Measurements from ENCODE around the gene MRO.
"Not testable (repeated sequence)": the region's sequence is repeated elsewhere in the genome, so short reads cannot be mapped to it uniquely, and the experiment has no call there.

The MRO gene

DNA sequence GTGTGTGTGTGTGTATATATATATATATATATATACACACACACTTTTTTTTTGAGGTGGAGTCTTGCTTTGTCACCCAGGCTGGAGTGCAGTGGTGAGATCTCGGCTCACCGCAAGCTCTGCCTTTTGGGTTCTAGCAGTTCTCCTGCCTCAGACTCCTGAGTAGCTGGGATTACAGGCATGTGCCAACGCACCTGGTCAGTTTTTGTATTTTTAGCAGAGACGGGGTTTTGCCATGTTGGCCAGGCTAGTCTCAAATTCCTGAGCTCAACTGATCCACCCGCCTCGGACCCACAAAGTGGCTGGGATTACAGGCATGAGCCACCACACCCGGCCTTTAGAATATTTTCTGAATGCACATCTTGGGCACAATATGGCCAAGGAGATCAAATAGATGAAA is 13.7 kb upstream of the MRO start:
- not testable (repeated sequence) for H3K27ac ChIP-seq (ENCODE audit: low read depth, low read length); H3K4me3 ChIP-seq (ENCODE audit: low read depth, low read length); H3K4me1 ChIP-seq (ENCODE audit: control insufficient read depth, insufficient read depth, low read length); H3K36me3 ChIP-seq (ENCODE audit: control insufficient read depth, insufficient read depth, low read length); H3K27me3 ChIP-seq (ENCODE audit: control insufficient read depth, insufficient read depth, low read length); H3K9ac ChIP-seq (ENCODE audit: low read length); H3K9me3 ChIP-seq (ENCODE audit: control insufficient read depth, insufficient read depth, low read depth, low read length)

- Histone ChIP-seq H3K36me3 (ENCODE audit: control insufficient read depth, insufficient read depth, low read length) (no peaks in the 10 kb centered on the region), H3K4me1 (ENCODE audit: control insufficient read depth, insufficient read depth, low read length) (no peaks in the 10 kb centered on the region), H3K9ac (ENCODE audit: low read length) (no peak overlapping the region), H3K4me3 (ENCODE audit: low read depth, low read length) (no peak overlapping the region), H3K27ac (ENCODE audit: low read depth, low read length) (no peak overlapping the region), H3K27me3 (ENCODE audit: control insufficient read depth, insufficient read depth, low read length) (no peaks in the 10 kb centered on the region), H3K9me3 (ENCODE audit: control insufficient read depth, insufficient read depth, low read depth, low read length) (no peaks in the 10 kb centered on the region)
Measured at GRCh38 chr18:50832754-50833153, 12.9 kb upstream of the MRO start.

DNA sequence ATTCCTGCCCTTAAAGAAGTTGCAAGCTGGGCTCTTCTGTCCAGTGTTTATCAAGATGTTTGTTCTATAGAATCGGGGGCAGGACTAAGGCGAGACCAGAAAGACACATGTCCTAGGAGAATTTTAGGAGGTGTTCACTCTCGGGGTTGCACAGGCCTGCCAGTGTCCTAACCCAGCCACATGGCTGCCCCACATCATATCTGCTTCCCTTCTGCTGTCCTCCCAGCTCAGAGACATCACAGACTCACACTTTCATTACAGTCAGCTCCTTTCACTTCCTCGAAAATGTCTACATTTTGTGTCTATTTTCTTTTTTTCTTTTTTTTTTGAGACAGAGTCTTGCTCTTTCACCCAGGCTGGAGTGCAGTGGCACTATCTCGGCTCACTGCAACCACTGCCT is 10.7 kb upstream of the MRO start:
- Histone ChIP-seq H3K9me3 (ENCODE audit: control insufficient read depth, insufficient read depth, low read depth, low read length) (no peaks in the 10 kb centered on the region), H3K9ac (ENCODE audit: low read length) (no peak overlapping the region), H3K36me3 (ENCODE audit: control insufficient read depth, insufficient read depth, low read length) (no peaks in the 10 kb centered on the region), H3K4me1 (ENCODE audit: control insufficient read depth, insufficient read depth, low read length) (no peaks in the 10 kb centered on the region), H3K27me3 (ENCODE audit: control insufficient read depth, insufficient read depth, low read length) (no peaks in the 10 kb centered on the region), H3K27ac (ENCODE audit: low read depth, low read length) (no peak overlapping the region), H3K4me3 (ENCODE audit: low read depth, low read length) (no peak overlapping the region)

- Histone ChIP-seq H3K27me3 (ENCODE audit: control insufficient read depth, insufficient read depth, low read length) (no peaks in the 10 kb centered on the region), H3K4me1 (ENCODE audit: control insufficient read depth, insufficient read depth, low read length) (no peaks in the 10 kb centered on the region), H3K4me3 (ENCODE audit: low read depth, low read length) (no peak overlapping the region), H3K9ac (ENCODE audit: low read length) (no peak overlapping the region), H3K36me3 (ENCODE audit: control insufficient read depth, insufficient read depth, low read length) (no peaks in the 10 kb centered on the region), H3K9me3 (ENCODE audit: control insufficient read depth, insufficient read depth, low read depth, low read length) (no peaks in the 10 kb centered on the region), H3K27ac (ENCODE audit: low read depth, low read length) (no peak overlapping the region)
Measured at GRCh38 chr18:50829644-50830043, 9.8 kb upstream of the MRO start.

DNA sequence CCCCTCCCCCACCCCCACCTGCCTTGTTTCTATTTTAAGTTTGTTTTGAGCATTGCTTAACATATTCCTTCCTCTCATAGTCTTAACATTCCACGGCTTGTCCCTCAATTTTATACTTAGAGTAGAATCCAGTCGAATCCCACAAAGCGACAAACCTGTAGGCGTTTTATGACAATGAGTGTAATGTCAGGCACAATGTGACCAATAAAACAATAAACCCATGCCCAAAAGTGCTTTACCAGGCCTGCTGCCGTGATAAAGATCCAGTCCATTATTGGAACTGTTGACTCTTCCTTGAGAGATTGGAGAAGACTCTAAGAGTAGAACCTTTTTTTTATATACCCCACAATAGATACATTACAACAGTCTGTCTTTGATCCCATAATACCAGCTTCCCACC is 6.2 kb upstream of the MRO start:
- no peaks in the 10 kb centered on the region for H3K36me3 ChIP-seq (ENCODE audit: control insufficient read depth, insufficient read depth, low read length)
- 0 out of 2 replicates have a peak, but pooled peaks cover under 1% of the 10 kb centered on the region for H3K4me1 ChIP-seq (ENCODE audit: control insufficient read depth, insufficient read depth, low read length)
- no peaks in the 10 kb centered on the region for H3K9me3 ChIP-seq (ENCODE audit: control insufficient read depth, insufficient read depth, low read depth, low read length)

GRCh38 chr18:50825621-50826020 is 5.8 kb upstream of the MRO start:
- Histone ChIP-seq H3K4me1 (ENCODE audit: control insufficient read depth, insufficient read depth, low read length) (0 out of 2 replicates have a peak, but pooled peaks cover 4% of the 10 kb centered on the region), H3K9me3 (ENCODE audit: control insufficient read depth, insufficient read depth, low read depth, low read length) (no peaks in the 10 kb centered on the region), H3K4me3 (ENCODE audit: low read depth, low read length) (no peak overlapping the region), H3K36me3 (ENCODE audit: control insufficient read depth, insufficient read depth, low read length) (no peaks in the 10 kb centered on the region), H3K27ac (ENCODE audit: low read depth, low read length) (no peak overlapping the region), H3K27me3 (ENCODE audit: control insufficient read depth, insufficient read depth, low read length) (no peaks in the 10 kb centered on the region), H3K9ac (ENCODE audit: low read length) (no peak overlapping the region)

More for the DNA sequence above, 6.2 kb upstream of the MRO start:
- no peak overlapping the region for H3K27ac ChIP-seq (ENCODE audit: low read depth, low read length)
- no peaks in the 10 kb centered on the region for H3K27me3 ChIP-seq (ENCODE audit: control insufficient read depth, insufficient read depth, low read length)
- no peak overlapping the region for H3K9ac ChIP-seq (ENCODE audit: low read length)
- H3K4me3 ChIP-seq (ENCODE audit: low read depth, low read length), result no peak overlapping the region

DNA sequence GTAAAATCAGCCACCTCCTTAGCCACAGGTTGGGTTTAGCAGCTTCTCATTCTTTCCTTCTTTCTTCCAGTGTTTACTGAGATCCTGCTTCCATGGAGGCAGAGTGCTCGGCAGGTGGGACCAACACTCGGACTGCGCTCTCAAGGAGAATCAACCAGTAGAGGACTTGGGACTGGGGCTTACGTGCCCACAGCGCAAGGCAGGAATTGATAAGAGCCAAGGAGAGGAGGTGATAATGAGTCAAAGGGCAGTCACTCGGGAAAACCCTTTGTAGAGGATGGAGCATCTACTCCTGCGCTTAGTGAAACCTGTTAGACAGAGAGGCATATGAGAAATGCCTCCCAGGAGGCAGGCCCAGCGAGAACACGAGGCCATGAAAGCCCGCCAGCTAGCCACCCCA is 2.9 kb upstream of the MRO start:
- Histone ChIP-seq H3K4me3 (ENCODE audit: low read depth, low read length) (no peak overlapping the region), H3K9me3 (ENCODE audit: control insufficient read depth, insufficient read depth, low read depth, low read length) (no peaks in the 10 kb centered on the region), H3K4me1 (ENCODE audit: control insufficient read depth, insufficient read depth, low read length) (peaks cover 23% of the 10 kb centered on the region), H3K36me3 (ENCODE audit: control insufficient read depth, insufficient read depth, low read length) (no peaks in the 10 kb centered on the region), H3K27ac (ENCODE audit: low read depth, low read length) (no peak overlapping the region), H3K27me3 (ENCODE audit: control insufficient read depth, insufficient read depth, low read length) (no peaks in the 10 kb centered on the region), H3K9ac (ENCODE audit: low read length) (no peak overlapping the region)

- H3K9me3 ChIP-seq (ENCODE audit: control insufficient read depth, insufficient read depth, low read depth, low read length), result no peaks in the 10 kb centered on the region
- H3K36me3 ChIP-seq (ENCODE audit: control insufficient read depth, insufficient read depth, low read length), result no peaks in the 10 kb centered on the region
- H3K27ac ChIP-seq (ENCODE audit: low read depth, low read length), result no peak overlapping the region
- H3K4me3 ChIP-seq (ENCODE audit: low read depth, low read length), result no peak overlapping the region
- peaks cover 36% of the 10 kb centered on the region for H3K4me1 ChIP-seq (ENCODE audit: control insufficient read depth, insufficient read depth, low read length)
- H3K27me3 ChIP-seq (ENCODE audit: control insufficient read depth, insufficient read depth, low read length), result no peaks in the 10 kb centered on the region
- H3K9ac ChIP-seq (ENCODE audit: low read length), result no peak overlapping the region
Measured at GRCh38 chr18:50820901-50821520, 1.2 kb upstream of the MRO start.

GRCh38 chr18:50819027-50819727 is 639 bp downstream of the MRO start:
- Histone ChIP-seq H3K27me3 (ENCODE audit: control insufficient read depth, insufficient read depth, low read length) (no peaks in the 10 kb centered on the region), H3K27ac (ENCODE audit: low read depth, low read length) (no peak overlapping the region), H3K36me3 (ENCODE audit: control insufficient read depth, insufficient read depth, low read length) (no peaks in the 10 kb centered on the region), H3K4me1 (ENCODE audit: control insufficient read depth, insufficient read depth, low read length) (peaks cover 36% of the 10 kb centered on the region), H3K9me3 (ENCODE audit: control insufficient read depth, insufficient read depth, low read depth, low read length) (no peaks in the 10 kb centered on the region), H3K4me3 (ENCODE audit: low read depth, low read length) (peak overlapping the region; percentile 55), H3K9ac (ENCODE audit: low read length) (peak overlapping the region; percentile 18)

DNA sequence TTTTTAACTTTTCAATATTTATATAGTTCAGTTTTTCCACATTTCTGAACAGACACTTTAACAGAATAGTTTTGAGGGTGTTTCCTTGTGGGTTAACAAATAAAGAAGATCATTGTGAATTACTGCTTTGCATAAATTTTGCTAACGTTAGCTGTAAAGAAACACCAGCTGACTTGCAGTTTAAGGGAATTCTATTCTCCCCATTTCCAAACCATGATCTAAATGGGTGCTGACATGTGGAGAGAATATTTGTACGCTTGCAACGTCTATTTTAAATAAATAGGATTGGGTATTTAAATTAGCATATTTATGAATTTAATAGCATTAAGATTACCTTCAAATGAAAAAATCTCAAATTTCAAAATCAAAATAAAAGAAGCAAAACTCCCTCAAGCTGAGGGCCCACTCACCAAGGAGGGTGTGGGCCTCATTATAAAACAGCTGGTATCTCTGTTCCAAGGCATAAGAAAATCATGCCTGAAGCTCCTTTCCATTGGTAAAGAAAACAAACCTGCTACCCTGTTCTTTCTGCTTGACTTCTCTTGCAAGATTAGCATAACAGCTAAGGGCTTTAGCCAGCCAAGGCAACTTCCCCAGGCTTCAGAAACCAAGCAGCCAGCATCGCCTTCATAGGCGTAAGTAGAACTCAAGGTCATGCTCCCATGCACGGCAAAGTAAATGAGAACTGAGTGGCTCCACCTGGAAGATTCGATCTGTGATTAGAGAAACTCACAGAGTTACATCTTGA is 3.2 kb downstream of the MRO start:
- no peak overlapping the region for H3K27ac ChIP-seq (ENCODE audit: low read depth, low read length)
- H3K36me3 ChIP-seq (ENCODE audit: control insufficient read depth, insufficient read depth, low read length), result no peaks in the 10 kb centered on the region
- peaks cover 36% of the 10 kb centered on the region for H3K4me1 ChIP-seq (ENCODE audit: control insufficient read depth, insufficient read depth, low read length)
- no peaks in the 10 kb centered on the region for H3K9me3 ChIP-seq (ENCODE audit: control insufficient read depth, insufficient read depth, low read depth, low read length)
- H3K9ac ChIP-seq (ENCODE audit: low read length), result no peak overlapping the region
- H3K4me3 ChIP-seq (ENCODE audit: low read depth, low read length), result no peak overlapping the region
- no peaks in the 10 kb centered on the region for H3K27me3 ChIP-seq (ENCODE audit: control insufficient read depth, insufficient read depth, low read length)

DNA sequence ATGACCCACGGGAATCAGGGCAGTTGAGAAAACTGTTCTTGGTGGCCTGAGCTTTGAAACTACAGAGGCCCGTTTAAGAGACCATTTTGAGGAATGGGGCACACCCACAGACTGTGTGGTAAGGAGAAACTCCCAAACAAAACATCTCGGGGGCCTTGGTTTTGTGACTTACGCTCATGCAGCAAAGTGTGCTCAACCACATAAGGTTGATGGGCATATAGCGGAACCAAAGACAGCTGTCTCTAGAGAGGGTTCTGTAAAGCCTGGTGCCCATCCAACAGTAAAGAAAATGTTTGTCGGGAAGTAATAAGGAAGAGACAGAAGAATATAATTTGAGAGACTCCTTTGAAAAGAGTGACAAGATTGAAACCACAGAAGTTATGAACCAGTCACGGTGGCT is 5.4 kb downstream of the MRO start:
- no peaks in the 10 kb centered on the region for H3K36me3 ChIP-seq (ENCODE audit: control insufficient read depth, insufficient read depth, low read length)
- no peaks in the 10 kb centered on the region for H3K27me3 ChIP-seq (ENCODE audit: control insufficient read depth, insufficient read depth, low read length)
- no peak overlapping the region for H3K9ac ChIP-seq (ENCODE audit: low read length)
- H3K9me3 ChIP-seq (ENCODE audit: control insufficient read depth, insufficient read depth, low read depth, low read length), result peaks cover 3% of the 10 kb centered on the region; the same call in 1 of the 2 replicates
- H3K4me1 ChIP-seq (ENCODE audit: control insufficient read depth, insufficient read depth, low read length), result peaks cover 23% of the 10 kb centered on the region
- H3K4me3 ChIP-seq (ENCODE audit: low read depth, low read length), result no peak overlapping the region
- H3K27ac ChIP-seq (ENCODE audit: low read depth, low read length), result no peak overlapping the region
